Vein endothelial cell (primary cell): ENCODE measurements around the gene DRD5. TPM values are rescaled to one million over a fixed set of nuclear protein-coding genes. Genes with fewer than 3 reads are reported as not detected.

ENCODE experiments used
- small RNA-seq: library from RNA; depleted of rRNA; stranded (forward); fragments of <200 nt; gene quantifications from one replicate; pipeline ENCODE3, GENCODE V24; 2012
- total RNA-seq: library from RNA; depleted of rRNA; stranded (reverse); fragments of >200 nt; gene quantifications from 2 replicates; pipeline ENCODE4 v1.2.3, GENCODE V29; 2012

The DRD5 gene
- not detected in 2 replicates for total RNA-seq

GRCh38 chr4:9781343-9782135 lies at the start of gene DRD5:
Gene DRD5, plus strand, starts transcription at chr4:9781634. Its CDS starts 396 bp downstream, at chr4:9782030.

Small RNAs within 50 kb of the gene (small RNA-seq; reads per million reads assigned to genes)
- not detected for gene RNA5SP154

Other genes starting within 250 kb of the DRD5 start
- 0.38 and 1.3 TPM in 2 replicates for gene SLC2A9, start 239.9 kb downstream of the DRD5 start, total RNA-seq